Head of caudate nucleus (tissue), 42 donors: ENCODE data around the gene TM4SF4.

Source experiments
- DNase-seq, 42 donors: peaks; one replicate each; pipeline versions ENCODE4 v3.0.0 to v3.0.0-alpha.2; 2020 to 2021; ENCODE audit warnings: mixed read lengths in 7 of 42
- intact Hi-C: fragments of 100-400 bp; cut with DNase I; formaldehyde crosslinking; loops from one replicate; pipeline ENCODE4 v1.15.0; 2022

TM4SF4 gene

DNA sequence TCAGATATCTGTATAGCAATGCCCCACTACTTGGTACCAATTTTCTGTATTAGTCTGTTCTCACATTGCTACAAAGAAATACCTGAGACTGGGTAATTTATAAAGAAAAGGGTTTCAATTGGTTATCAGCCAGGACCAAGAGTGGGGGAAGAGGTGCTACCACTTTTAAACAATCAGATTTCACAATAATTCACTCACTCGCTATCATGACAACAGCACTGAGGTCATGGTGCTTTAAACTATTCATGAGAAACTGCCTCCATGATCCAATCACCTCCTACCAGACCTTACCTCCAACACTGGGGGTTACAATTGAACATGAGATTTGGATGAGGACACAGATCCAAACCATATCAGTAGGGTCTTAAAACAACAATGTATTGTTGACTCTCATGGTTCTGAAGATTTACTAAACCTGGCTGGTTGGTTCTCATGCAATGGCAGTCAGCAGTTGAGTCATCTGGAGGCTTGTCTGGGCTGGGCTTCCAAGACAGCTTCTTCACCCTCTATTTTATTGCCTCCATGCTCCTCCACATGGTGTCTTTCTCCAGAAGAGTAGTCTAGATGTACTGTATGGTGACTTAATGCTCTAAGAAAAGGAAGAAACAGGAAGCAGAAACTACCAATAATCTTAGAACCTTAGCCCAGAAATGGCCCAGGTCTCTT, 21.2 kb upstream of the TM4SF4 start:
- no peak for DNase-seq
- intact Hi-C loops: no loop called here

DNA sequence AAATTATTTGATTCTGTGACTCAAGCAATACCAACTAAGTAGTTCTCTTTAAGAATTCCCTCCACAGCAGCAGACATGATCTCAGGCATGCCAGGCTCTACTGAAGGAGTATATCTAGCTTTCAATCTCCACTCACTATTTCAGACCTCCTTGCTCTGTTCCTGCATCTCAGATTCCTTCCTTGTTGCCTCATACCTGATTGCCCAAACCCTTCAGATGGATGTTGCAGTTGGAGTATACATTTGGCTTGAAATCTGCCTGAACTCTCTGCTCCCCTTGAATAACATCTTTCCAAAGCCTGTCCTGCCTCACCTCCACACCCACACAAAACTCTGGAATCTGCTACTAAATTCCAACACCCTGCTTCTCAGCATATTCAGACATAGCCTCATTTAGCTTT, 19.8 kb upstream of the TM4SF4 start:
- intact Hi-C loops: no loop called here
- DNase-seq: no peak

DNA sequence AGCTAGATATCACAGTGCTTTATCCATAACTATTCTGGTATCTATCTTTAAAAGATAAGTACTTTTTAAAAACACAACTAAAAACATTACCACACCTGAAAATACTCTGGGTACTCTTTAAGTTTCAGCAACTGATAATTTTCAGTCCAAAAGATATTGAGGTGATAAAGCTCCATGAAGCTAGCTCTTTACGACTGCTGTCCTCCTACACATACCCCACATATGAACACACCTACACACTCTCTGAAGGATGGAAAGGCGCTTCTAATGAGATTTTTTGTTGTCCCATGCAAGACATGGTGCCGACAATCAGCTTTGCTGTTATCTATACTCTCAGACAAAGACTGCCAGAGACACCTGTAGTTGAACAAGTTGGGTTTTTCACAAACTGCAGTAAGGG, 19.1 kb upstream of the TM4SF4 start:
- intact Hi-C loops: no loop called here
- DNase-seq: peak in 2 of 42 donors; percentile 12 to 23

DNA sequence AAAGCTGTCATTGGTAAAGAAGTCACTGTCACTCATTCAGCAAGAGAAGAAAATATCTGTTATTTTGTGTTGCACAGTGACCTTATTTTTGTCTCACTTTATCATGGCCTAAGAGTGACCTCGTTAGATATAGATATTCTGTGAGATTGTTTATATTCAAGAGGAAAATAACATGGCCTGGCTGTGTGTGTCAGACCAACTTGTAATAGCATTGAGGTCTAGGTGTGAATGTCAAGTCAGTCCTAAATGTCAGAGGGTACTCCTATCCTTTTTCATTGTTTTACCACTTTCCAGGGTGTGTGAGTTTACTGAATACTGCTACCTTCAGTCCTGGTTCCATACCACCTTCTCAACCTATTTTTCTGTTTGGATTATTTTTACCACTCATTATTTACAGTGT, 18.5 kb upstream of the TM4SF4 start:
- no peak for DNase-seq
- intact Hi-C loops: no loop called here

DNA sequence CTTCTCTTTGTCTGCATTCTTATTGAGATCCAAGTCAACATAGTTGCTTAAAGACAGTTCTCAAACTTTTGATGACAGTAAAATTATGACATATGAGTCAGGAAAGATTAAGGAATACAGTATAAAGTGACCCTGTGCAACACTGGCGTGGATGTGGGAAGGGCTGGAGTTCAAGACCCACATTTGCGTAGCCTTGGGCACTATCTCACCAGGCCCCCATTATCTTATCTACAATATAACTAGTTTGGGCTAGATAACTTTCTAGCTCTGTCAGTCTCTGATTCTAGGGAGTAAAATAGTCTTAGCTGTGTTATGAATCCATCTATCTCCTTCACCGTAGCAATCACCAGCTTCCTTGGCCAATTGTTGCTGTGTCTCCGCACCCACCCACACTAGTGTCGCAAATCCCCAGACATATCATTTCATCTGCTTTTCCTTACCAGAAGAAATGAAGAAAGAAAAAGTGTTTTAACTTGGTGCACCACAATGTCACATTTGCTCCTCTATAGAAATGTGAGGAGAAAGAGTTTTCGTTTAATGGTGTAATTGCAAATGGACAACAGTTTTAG, 14.9 kb upstream of the TM4SF4 start:
- DNase-seq: no peak
- intact Hi-C loops: no loop called here

DNA sequence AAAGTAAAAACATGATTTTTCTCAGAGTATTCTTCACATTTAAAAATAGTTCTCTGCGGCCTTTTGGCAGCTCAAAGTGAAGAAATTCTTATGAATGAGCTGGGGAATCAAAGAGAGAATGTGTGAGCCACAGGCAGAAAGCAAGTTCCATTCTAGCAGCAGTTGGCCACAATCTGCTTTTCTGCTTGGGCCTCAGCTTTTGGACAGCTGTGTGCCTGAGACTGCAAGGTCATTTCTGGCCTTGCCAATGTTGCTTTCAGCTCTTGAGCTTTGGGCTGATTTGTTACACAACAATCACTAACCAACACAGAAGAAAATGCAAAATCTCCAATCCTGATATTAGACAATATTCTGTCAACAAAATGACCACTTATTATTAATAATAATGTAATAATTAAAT, 14.4 kb upstream of the TM4SF4 start:
- DNase-seq: peak in 2 of 42 donors; percentile 10 to 43
- intact Hi-C loops: no loop called here

DNA sequence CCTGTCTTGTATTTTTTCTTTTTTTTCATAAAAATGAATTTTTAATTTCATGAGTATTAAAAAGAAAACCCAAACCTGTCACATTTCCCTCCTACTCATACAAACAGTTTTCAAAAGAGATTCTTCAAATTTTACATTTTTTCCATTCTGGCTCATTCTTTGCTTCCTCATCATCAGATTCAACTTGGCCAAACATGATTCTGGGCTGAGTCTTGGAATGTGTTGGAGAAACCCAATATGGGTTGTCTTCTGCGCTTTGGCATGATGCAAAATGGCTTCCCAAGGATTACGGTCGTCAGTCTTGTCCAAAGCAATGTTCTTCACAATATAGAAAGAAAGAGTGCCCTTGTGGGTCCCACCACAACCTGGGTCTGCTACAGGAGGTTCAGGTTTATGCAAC, 12.4 kb upstream of the TM4SF4 start:
- intact Hi-C loops: no loop called here
- DNase-seq: no peak

DNA sequence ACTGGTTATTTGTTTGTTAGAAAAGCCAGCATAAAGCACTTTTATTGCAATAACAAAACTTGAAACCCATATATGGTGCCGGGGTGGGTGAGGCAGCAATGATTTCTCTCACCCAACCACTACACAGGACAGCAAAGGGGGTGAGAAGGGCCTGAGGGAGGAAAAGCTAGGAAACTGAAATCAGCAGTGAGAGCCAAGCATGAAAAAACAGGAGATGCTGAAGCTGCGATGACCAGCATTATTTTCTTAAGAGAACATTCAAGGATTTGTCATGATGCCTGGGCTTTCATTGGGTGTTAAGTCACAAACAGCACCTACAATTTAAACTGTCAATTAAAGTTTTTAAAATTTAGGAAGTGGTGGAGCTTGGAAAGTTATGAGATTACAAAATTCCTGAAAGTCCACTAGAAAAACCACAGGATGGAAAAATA, 11.9 kb upstream of the TM4SF4 start:
- no peak for DNase-seq
- intact Hi-C loops: no loop called here

DNA sequence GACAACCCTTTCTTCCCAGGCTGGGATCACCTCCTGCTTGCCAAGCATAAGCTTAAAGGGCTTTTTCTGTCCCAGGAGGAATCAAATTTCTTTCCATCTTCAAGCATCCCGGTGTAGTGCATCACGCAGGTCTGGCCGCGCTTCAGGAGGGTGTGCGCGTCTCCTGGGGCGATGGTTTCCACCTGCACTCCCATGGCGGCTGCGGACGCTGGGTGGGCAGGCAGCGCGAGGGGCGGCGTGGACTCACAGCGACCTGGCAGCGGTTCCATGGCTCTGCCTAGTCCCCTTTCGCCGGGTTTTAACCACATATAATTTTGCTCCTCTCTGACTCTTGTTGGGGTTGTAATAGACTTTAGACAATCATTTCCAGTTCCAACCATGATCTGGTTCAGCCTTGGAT, 10.6 kb upstream of the TM4SF4 start:
- no peak for DNase-seq
- intact Hi-C loops: no loop called here

DNA sequence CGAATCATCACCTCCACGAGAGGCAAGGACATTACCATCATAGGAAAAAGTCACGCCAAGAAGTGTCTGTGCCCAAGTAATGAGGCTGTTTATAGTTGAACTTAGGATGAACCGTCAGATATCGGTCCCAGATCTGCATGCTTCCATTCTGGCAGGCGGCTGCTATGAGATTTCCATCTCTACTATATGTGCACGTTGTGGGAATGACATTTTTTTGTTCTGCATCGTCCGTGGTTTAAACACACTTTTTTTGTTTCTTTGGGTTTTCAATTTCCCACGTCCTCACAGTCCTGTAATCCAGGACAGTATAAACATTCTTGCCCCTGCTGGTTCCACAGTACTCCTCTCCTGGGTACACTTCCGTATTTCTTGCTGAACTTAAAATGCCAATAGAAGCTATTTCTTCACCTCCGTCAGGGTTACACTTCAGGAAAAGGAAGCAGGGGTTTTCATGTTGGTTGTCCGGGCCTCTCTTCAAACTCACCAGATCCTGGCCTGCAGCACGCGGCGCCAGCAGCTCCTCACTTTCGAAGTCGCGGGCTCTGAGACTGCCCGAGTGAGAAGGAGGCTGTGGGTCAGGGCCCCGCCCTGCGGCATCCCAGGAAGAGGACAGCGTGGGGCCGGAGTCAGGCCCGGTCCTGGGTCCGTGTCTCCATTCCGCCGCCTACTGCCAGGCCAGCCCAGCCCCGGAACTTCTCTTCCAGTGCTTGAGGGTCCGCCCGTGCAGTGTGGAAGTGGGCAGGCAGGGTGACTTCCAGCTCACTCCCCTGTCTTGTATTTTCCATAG, 9.8 kb upstream of the TM4SF4 start:
- intact Hi-C loops: no loop called here
- no peak for DNase-seq

DNA sequence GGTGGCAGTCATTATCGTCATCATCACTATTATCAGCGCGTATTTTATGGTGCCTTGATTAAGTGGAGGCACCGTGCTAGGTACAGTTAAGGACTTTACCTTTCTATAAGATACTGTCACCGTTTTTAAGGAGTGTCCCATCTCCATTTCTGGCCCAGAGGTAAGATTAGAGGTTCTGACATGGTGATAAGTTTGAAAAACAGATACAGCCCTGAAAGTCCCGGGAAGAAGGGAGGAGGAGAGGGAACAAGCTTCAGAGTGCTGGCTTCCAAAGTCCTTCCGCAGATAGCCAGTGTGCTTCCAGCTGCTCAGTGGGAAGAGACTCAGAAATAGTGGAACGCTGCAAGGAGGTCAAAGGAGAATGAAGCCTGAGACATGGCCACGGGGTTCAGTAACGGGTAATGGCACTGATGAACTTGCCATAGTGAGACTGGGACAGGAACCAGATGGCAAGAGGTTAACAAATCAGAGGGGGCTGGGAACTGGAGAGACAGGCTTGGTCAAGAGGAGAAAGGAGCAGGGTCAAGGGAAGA, 9.1 kb upstream of the TM4SF4 start:
- intact Hi-C loops: no loop called here
- DNase-seq: no peak

DNA sequence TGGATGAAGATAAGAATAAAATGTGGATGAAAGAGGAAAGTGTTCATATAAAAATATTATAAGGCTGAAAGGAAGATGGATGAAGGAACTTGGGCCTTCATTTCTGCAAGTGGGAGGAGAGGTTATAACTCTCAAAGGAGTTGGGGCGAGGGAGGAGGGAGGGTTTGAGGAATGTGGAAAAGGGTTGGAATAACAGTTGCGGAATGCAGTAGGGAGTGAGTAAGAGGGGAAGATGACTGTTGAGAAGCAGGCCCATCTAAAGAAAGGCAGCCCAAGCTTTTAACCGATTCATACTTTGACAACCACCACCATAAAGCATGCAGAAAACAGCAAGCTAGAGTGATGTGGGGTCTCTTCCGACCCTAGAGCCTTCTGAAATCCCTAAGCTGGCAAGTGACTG, 8.3 kb upstream of the TM4SF4 start:
- no peak for DNase-seq
- intact Hi-C loops: no loop called here

DNA sequence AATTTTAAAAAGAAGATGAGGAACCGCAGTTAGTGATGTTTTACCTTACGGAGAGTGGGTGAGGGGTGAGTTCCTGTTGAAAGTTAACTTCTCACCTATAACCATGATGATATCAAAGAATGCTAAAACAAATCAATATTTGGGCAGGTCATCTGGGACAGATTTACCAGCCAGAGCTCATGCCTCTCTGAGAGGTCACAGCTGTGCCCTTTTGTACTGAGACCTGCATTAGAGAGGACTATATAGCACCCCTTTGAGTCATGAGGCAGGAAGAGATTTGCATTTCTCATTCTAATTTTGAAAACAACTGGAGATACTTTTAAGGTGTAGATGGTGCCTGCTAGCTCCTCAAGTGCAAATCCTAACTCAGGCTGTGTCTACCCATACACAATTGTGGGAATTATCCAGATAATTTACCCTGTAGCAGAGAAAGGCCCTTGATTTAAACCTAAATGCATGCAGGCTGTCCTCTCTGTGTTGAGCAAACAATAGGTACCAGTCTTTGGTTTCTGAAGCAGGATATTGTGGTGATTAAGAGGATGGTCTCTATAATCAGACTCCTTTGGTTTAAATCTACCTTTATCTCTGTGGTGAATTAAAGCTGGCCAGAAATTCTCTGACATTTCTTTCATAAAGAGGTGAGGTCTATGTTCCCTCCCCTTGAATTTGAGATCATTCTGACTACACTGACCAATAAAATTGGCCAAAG, 5.8 kb upstream of the TM4SF4 start:
- intact Hi-C loops: no loop called here
- DNase-seq: no peak

DNA sequence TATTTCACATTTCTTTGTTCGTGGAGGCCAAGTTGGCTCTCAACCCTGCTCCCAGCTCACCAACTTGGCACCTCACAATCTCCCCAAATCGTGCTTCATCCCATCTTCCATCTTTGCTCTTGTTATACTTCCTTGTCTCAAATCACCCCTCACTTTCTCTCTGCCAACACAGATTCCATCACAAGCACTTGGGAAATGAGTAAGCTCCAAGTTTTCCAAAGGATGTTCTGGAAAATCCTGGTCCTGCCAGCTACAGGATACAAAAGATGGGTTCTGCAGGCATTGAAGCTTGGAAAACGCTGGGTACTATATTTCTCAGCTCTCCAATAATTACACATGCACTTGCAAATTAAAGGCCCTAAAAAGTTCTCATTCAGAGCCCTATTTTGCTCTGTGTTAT, 4.1 kb upstream of the TM4SF4 start:
- DNase-seq: no peak

DNA sequence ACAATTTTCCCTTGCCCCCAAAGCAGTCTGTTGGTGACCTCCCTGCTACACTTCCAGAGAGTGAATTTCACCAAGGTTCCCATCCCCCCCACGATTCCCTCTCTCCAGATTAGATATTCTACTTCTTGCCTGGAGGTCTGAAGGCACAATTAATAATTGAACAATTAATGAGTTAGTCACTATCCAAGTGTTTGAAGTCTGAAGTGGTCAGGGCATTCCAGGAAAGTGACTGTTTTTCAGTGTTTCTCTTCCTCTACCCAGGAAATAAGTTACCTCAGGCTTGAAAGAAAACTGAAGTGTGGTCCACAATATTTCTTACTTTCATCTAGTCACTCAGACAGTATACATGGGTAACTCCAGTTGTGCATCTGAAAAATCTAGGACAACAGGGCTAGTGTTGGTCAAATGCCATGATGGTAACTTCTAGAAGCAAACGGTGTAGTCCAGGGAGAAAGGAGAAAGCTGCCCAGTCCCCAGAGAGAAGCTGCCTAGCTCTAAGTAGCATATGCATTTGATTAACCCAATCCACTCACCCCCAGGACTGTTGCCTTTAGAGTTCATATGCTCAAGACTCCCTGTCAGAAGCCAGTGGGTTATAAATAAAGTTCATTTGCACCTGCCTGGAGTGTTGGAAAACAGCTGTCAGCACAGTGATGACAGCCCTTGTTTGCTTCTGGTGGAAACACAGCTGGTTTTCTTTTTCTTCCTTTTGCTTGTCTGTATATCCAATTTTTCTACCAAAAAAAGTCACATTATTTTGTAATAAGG, 2.3 kb upstream of the TM4SF4 start:
- DNase-seq: no peak

More for the DNA sequence above, 4.1 kb upstream of the TM4SF4 start:
- intact Hi-C loops: no loop called here

DNA sequence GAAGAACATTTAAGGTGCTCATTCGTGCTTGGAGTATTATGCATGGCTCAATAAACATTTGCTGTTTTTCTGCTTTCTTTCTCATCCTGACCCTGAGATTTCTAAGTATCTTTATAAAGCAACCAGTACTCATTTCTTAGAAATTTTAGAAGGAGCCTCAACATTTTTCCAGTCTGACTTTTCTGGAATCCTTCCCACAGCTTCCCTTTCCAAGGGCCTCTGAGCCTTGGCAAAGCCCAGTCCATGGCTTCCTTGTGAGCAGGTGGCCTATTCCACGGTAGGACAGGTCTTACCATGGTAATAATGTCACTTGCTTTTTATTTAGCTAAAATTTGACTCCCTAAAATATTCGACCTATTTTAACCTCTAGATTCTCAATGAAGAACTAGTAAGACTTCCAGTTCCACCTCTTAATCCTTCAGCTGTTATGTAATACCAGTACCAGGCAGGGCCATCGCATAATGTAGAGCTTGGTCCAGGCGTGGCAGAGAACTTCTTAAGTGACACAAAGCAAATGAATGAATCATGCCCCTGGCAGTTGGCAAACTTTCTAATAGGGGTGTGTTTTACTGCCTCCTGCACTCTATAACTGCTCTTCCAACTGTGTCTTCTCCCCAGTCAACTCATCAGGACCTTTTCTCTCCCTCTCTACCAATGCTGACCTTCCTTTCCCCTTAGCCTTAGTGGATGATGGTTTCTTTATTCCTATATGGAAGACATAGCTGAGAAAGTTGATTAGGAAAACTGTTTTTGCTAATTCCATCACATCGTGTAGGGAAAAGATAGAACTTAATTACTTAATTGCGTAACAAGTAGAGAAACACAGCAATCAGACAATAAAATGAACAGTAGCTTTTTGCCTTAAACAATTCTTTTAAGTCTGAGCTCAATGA, 894 bp upstream of the TM4SF4 start:
- intact Hi-C loops: no loop called here
- DNase-seq: no peak

More for the DNA sequence above, 2.3 kb upstream of the TM4SF4 start:
- intact Hi-C loops: no loop called here

DNA sequence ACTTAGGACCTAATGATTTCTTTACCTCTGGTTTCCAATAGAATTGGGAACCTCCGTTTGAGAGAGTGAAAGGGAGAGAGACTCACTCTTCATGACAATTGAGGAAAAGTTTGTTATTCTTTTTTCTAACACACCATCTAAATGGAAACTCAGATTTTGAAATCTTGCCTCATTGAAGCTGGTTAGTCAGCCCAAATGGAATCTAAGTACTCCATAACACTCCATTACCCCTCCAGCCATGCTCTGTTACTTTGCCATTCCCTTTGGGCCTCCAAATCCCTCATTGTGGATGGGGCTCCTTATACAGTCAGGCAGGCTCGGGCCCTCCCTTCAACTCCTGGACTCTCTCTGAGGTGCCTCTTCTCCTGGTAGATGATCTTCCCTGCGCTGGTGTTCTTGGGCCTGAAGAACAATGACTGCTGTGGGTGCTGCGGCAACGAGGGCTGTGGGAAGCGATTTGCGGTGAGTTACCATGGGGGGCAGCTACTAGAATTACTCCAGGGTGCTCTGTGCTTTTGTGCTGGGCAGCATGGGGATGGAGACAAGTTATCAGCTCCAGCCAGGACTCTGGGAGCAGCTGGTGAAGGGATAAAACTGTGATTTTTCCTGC, 1.1 kb downstream of the TM4SF4 start:
- intact Hi-C loops: no loop called here
- no peak for DNase-seq

DNA sequence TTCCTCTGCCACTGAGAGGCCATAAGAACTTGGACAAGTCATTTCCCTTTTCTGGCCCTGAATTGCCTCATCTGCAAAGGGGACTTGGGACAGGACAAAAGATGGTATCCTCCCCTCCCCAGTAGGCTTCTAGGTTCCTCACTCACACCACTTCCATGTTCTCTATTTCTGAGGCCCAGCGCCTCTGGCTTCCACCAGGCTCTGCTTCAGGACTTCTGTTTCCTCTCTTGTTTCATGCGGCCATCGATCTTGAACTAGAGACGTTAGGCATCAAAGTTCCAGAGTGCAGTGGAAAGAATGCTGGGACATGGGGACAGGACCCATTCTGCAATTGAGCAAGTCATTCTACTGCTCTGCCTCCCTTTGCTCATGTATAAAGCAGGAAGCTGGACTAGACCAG, 1.7 kb downstream of the TM4SF4 start:
- intact Hi-C loops: no loop called here

More for the DNA sequence above, 1.7 kb downstream of the TM4SF4 start:
- no peak for DNase-seq
